Spinal cord (tissue), 10 donors: ENCODE measurements around the gene POC1A. TPM values are rescaled to one million over a fixed set of nuclear protein-coding genes. Genes with fewer than 3 reads are reported as not detected.
"Not testable (repeated sequence)": the region's sequence is repeated elsewhere in the genome, so short reads cannot be mapped to it uniquely, and the experiment has no call there.

Experiments
- DNase-seq, 6 donors: peaks; one replicate each; pipeline versions ENCODE4 v3.0.0 to v3.0.0-alpha.2; 2013 to 2015; ENCODE audit warnings: low spot score in 6 of 6, low read depth in 4 of 6
- H3K27ac ChIP-seq: one replicate; pipeline ENCODE4 v1.5.1; 2013; ENCODE audit warnings: low read depth, low read length, control low read depth
- H3K27me3 ChIP-seq: one replicate; pipeline ENCODE4 v1.6.1; 2013; ENCODE audit warnings: low read length; ENCODE audit not compliant: control insufficient read depth, insufficient read depth
- H3K36me3 ChIP-seq: one replicate; pipeline ENCODE4 v1.6.1; 2013; ENCODE audit warnings: low read length; ENCODE audit not compliant: control insufficient read depth, insufficient read depth
- H3K4me1 ChIP-seq: one replicate; pipeline ENCODE4 v1.6.1; 2013; ENCODE audit warnings: low read length; ENCODE audit not compliant: control insufficient read depth, insufficient read depth
- H3K4me3 ChIP-seq: one replicate; pipeline ENCODE4 v1.5.1; 2013; ENCODE audit warnings: low read depth, low read length, control low read depth
- H3K9me3 ChIP-seq: one replicate; pipeline ENCODE4 v1.6.1; 2013; ENCODE audit warnings: low read length; ENCODE audit not compliant: control insufficient read depth, insufficient read depth
- WGBS: methylation state at CpG from one replicate; pipeline ENCODE4 v1.1.5; 2013; ENCODE audit warnings: missing lambda C conversion rate; ENCODE audit not compliant: insufficient coverage; 5-methylcytosine and 5-hydroxymethylcytosine counted together
- polyA plus RNA-seq, 2 donors: library from polyadenylated mRNA; unstranded; fragments of 120-200 nt; gene quantifications; one replicate each; pipeline ENCODE4 v1.2.1, GENCODE V29; 2013; ENCODE audit not compliant: insufficient read length in 2 of 2
- total RNA-seq, 2 donors: library from RNA; depleted of rRNA in 1 of 2; stranded (reverse); fragments of 120-200 nt in 1 of 2; fragments of >200 nt in 1 of 2; gene quantifications; one replicate each; pipeline versions ENCODE4 v1.2.3 to v1.2.4, GENCODE V29; 2013 to 2014
- donor health status: healthy.

POC1A gene
- total and polyA plus RNA-seq, 4 donors, result 3.9 to 8.5 (median 6.2) TPM

DNA sequence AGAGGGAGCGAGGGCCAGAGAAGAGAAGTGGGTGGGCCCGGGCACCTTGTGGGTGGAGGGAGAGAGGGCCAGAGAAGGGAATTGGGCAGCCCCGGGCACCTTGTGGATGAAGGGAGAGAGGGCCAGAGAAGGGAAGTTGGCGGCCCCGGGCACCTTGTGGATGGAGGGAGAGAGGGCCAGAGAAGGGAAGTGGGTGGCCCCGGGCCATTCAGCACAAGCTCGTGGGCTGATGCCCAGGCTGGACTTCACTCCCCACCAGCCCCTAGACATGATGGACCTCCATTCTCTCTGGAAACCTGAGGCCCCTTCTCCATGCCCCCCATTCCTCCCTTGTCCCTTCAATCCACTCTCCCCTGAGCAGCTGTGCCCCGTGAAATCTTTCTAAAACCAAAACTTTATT, 113.6 kb downstream of the POC1A start:
- Histone ChIP-seq H3K4me1 (peaks cover 81% of the 10 kb centered on the region), H3K27ac (peak overlapping the region; percentile 96), H3K36me3 (peaks cover 2% of the 10 kb centered on the region), H3K9me3 (no peaks in the 10 kb centered on the region), H3K27me3 (no peaks in the 10 kb centered on the region), H3K4me3 (no peak overlapping the region)
- WGBS, result 59% methylated on average over 5 of the region's 8 CpGs
- DNase-seq, result no peak

DNA sequence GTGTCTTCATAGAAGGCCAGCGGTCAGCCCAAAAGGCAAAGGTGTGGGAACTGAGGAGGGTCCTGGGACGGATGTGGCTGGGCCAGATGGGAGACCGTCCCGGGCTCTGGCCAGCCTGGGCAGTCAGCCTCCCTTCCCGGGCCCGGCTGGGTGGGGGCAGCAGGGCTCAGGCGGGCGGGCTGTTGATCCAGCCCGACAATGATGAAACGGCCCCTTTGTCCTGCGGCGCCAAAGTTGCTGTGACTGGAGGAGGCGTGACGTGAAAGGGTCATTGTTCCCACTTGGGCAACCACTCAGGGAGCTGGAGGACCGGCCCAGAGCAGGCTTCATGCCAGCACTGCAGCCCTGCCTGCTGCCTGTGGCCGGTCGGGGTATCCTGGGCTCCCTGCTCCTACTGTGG, 114.4 kb downstream of the POC1A start:
- peak; percentile 68 to 96 (median 86) for DNase-seq
- Histone ChIP-seq H3K27me3 (no peaks in the 10 kb centered on the region), H3K4me1 (peaks cover 76% of the 10 kb centered on the region), H3K27ac (peak overlapping the region; percentile 96), H3K36me3 (peaks cover 2% of the 10 kb centered on the region), H3K9me3 (no peaks in the 10 kb centered on the region), H3K4me3 (no peak overlapping the region)
- 26% methylated on average over 17 of the region's 17 CpGs for WGBS

DNA sequence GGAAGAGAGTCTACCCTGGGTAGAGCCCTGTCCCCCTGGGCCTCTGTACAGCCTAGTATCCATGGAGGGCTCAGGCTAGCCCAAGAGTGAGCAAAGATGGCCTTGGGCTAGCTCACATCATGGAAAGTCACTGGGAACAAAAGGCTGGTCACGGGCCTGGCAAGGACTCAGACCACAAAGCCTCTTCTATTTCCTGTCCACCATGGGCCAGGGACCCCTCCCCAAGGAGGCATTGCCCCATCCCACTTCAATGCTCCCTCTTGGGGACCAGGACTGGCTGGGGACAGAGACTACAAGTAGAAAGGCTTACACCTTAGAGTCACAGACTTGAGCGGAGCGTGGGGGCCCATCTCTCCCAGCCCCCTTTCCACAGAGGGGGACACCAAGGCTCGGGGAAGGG, 114.8 kb downstream of the POC1A start:
- H3K27me3 ChIP-seq, result no peaks in the 10 kb centered on the region
- WGBS, result 60% methylated on average over 1 of the region's 4 CpGs
- DNase-seq, result no peak
- H3K9me3 ChIP-seq, result no peaks in the 10 kb centered on the region
- H3K27ac ChIP-seq, result peak overlapping the region; percentile 96
- peaks cover 76% of the 10 kb centered on the region for H3K4me1 ChIP-seq
- no peak overlapping the region for H3K4me3 ChIP-seq
- H3K36me3 ChIP-seq, result peaks cover 2% of the 10 kb centered on the region

DNA sequence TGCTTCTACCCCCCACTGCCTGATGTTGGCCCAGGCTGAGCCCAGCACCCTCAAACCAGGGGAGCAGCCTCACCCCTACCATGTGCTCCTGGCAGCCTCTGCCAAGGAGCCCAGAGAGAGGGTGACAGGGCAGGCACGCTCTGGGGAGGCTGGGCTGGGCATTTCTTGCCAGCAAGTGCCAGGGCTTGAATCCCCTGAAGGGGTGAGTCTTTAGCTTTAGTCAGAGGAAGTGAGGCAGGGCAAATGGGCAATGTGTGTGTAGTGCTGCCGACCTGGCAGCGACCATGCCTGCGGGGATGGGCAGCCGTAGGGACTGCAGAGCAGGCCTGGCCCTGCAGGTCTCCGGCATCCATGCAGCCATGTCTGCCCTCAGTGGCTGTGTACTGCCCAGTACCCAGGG, 116.0 kb downstream of the POC1A start:
- Histone ChIP-seq H3K4me1 (peaks cover 74% of the 10 kb centered on the region), H3K27ac (peak overlapping the region; percentile 15), H3K4me3 (no peak overlapping the region), H3K36me3 (peaks cover 2% of the 10 kb centered on the region), H3K27me3 (no peaks in the 10 kb centered on the region), H3K9me3 (no peaks in the 10 kb centered on the region)
- DNase-seq, result no peak
- WGBS, result 63% methylated on average over 6 of the region's 6 CpGs

DNA sequence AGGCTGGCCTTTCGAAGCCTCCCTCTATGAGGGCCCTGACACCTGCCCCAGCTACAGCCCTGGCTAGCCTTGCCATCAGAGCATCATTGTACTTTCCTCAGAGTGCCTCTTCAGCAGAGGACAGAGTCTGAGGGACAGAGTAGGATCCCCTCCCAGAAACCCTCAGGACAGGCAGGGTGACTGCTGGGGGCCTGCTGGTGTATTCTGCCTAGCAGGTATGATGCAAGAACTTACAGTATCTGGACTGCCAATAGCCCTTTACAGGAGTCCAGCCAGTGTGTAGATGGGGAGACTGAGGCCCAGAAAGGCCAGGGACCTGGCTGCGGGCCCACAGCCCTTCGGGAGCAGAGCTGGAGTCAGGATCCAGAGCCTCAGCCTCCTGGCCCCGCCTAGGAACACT, 116.9 kb downstream of the POC1A start:
- Histone ChIP-seq H3K4me3 (no peak overlapping the region), H3K9me3 (no peaks in the 10 kb centered on the region), H3K4me1 (peaks cover 83% of the 10 kb centered on the region), H3K27me3 (no peaks in the 10 kb centered on the region), H3K27ac (no peak overlapping the region), H3K36me3 (peaks cover 5% of the 10 kb centered on the region)
- 100% methylated on average over 4 of the region's 4 CpGs for WGBS
- DNase-seq, result no peak

DNA sequence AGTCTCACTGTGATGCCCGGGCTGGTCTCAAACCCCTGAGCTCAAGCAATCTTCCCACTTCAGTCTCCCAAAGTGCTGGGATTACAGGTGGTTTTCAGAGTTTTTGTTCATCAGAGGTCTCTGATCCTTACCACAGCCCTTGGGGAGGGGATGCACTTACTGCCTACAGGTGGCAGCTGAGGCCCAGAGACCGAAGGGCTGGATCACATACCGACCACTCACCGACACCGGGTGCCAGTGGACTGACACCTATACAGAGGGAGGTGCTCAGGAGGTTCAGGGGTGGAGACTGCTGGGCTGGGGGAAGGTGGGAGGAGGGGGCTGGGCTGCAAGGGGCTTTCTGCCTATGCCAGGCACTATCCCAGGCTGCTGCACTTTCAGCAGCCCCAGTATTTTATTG, 117.4 kb downstream of the POC1A start:
- H3K36me3 ChIP-seq, result peaks cover 5% of the 10 kb centered on the region
- 51% methylated on average over 4 of the region's 5 CpGs for WGBS
- H3K27me3 ChIP-seq, result no peaks in the 10 kb centered on the region
- H3K4me3 ChIP-seq, result no peak overlapping the region
- no peaks in the 10 kb centered on the region for H3K9me3 ChIP-seq
- DNase-seq, result no peak
- peaks cover 86% of the 10 kb centered on the region for H3K4me1 ChIP-seq
- no peak overlapping the region for H3K27ac ChIP-seq

DNA sequence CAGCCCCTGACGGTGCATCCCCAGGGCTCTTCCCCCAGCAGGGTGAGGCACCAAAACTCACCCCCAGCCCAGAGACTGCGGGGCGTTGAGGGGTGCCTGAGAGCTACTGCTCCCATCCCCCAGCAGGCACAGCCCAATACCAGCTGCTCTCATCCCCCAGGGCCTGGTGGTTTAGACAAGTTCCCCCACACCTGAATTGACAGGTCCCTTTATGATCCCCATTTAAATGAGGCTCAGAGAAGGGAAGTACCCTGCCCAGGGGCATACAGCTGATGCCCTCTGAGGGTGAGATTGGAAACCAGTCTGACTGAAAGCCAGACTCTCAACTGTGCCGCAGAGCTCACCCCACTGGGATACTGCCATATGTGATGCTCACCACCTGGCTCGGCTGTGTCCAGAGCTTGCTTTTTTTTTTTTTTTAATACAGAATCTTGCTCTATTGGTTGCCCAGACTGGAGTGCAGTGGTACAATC, 118.0 kb downstream of the POC1A start:
- Histone ChIP-seq H3K36me3 (peaks cover 5% of the 10 kb centered on the region), H3K4me1 (peaks cover 81% of the 10 kb centered on the region), H3K27me3 (no peaks in the 10 kb centered on the region), H3K9me3 (no peaks in the 10 kb centered on the region), H3K4me3 (no peak overlapping the region), H3K27ac (no peak overlapping the region)
- peak in 1 of 6 donors; percentile 18 for DNase-seq
- 66% methylated on average over 3 of the region's 5 CpGs for WGBS

DNA sequence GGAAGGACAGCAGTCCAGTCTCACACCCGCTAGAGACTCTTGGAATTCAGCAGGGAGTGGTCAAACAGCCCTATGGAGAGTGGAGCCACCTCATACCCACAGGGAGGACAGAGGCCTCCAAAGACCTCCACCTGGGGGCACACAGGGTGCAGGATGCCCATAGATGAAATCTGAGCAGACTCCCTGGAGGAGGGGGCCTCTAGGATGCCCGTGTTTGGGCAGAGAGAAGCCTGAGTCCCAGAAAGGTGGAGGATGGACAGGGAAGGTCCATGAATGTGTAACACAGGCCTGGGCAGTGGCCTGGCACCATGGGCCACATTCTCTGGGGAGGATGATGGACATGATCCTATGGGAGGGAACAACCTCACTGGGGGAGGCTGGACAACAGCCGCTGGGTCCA, 119.6 kb downstream of the POC1A start:
- H3K9me3 ChIP-seq, result no peaks in the 10 kb centered on the region
- H3K4me1 ChIP-seq, result peaks cover 71% of the 10 kb centered on the region
- H3K4me3 ChIP-seq, result no peak overlapping the region
- H3K36me3 ChIP-seq, result peaks cover 5% of the 10 kb centered on the region
- H3K27me3 ChIP-seq, result no peaks in the 10 kb centered on the region
- no peak for DNase-seq
- H3K27ac ChIP-seq, result no peak overlapping the region
- WGBS, result 82% methylated on average over 1 of the region's 3 CpGs

DNA sequence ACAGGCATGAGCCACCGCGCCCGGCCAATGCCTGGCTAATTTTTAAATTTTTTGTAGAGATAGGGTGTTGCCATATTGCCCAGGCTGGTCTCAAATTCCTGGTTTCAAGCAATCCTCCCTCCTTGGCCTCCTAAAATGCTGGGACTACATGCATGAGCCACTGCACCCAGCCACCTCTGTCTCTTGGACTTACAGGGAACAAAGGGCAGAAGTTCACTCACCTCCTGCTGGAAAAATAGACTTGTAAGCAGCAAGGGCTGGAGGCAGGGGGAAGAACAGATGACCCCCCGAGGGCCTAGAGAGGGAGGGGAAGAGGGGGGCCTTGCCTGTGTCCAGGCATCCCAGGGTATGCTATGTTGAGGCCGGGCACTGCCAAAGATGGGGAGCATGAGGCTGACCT, 120.0 kb downstream of the POC1A start:
- Histone ChIP-seq H3K27ac (no peak overlapping the region), H3K4me3 (no peak overlapping the region), H3K4me1 (peaks cover 68% of the 10 kb centered on the region), H3K9me3 (no peaks in the 10 kb centered on the region), H3K36me3 (peaks cover 5% of the 10 kb centered on the region), H3K27me3 (no peaks in the 10 kb centered on the region)
- 75% methylated on average over 2 of the region's 5 CpGs for WGBS
- DNase-seq, result no peak

DNA sequence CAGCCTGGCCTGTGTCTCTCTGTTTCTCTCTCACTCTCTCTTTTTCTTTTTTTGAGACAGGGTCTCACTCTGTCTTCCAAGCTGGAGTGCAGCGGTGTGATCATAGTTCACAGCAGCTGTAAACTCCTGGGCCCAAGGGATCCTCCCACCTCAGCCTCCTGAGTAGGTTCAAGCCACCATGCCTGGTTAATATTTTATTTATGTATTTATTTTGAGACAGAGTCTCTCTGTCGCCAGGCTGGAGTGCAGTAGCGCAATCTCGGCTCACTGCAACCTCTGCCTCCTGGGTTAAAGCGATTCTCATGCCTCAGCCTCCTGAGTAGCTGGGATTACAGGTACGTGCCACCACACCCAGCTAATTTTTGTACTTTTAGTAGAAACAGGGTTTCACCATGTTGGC, 120.5 kb downstream of the POC1A start:
- Histone ChIP-seq H3K4me1 (peaks cover 68% of the 10 kb centered on the region), H3K27ac (peak overlapping the region; percentile 78)
- H3K4me3 ChIP-seq, H3K27me3 ChIP-seq, H3K36me3 ChIP-seq, DNase-seq, H3K9me3 ChIP-seq: not testable (repeated sequence)
- WGBS, result 91% methylated on average over 5 of the region's 6 CpGs
